ENCODE measurements around the gene MTCL1. TPM values are rescaled to one million over a fixed set of nuclear protein-coding genes. Genes with fewer than 3 reads are reported as not detected.

MTCL1 gene
- total and polyA plus RNA-seq, 2 of the 8 experiments (the other 6 are each of a cell fraction or from before 2014, with no cell fraction given), result 16.6 to 60.8 TPM

- 91% methylated on average over 15 of the region's 15 CpGs; no CpG with 5 or more reads in 1 of the 2 experiments for WGBS, 2 experiments (ENCODE audit: extremely low coverage in 1 of 2, insufficient coverage in 1 of 2, insufficient read length in 1 of 2, insufficient replicate concordance in 2 of 2, low coverage in 1 of 2, low lambda C conversion rate in 2 of 2, missing lambda C conversion rate in 1 of 2)
- no peak overlapping the region for H3K56ac ChIP-seq (replicated peaks; ENCODE audit: insufficient read length, low read depth, low read length)
- H3K27ac ChIP-seq (ENCODE audit: low read depth, low read length), result no peak overlapping the region
- no peak overlapping the region for H2AFZ ChIP-seq (ENCODE audit: low read length)
- H2AK5ac ChIP-seq (ENCODE audit: low read depth, low read length), result no peak overlapping the region
- H2BK15ac ChIP-seq (ENCODE audit: low read length), result no peak overlapping the region
- H3K79me2 ChIP-seq (ENCODE audit: control insufficient read depth in 1 of 2, insufficient read depth in 2 of 2, low read length in 2 of 2), result peaks cover 0 to 6% of the 10 kb centered on the region in 2 experiments; a peak in 2 of 4 replicates
- H4K20me1 ChIP-seq (replicated peaks in 1 of 2; ENCODE audit: control insufficient read depth in 1 of 2, insufficient read depth in 2 of 2, low read length in 2 of 2), result peaks cover 0 to 10% of the 10 kb centered on the region in 2 experiments
- H3K4ac ChIP-seq (replicated peaks; ENCODE audit: insufficient read length, low read depth, low read length), result no peak overlapping the region
- no peaks in the 10 kb centered on the region for H3K9me3 ChIP-seq (ENCODE audit: insufficient read depth in 2 of 2, low read depth in 1 of 2, low read length in 1 of 2)
- no peak overlapping the region for H3K23ac ChIP-seq (ENCODE audit: insufficient read length)
- no peak overlapping the region for H3K9ac ChIP-seq (replicated peaks in 1 of 4; ENCODE audit: extremely low read depth in 1 of 4, low read depth in 3 of 4, low read length in 3 of 4)
- H4K91ac ChIP-seq (replicated peaks; ENCODE audit: insufficient read length, low read length), result no peak overlapping the region
- no peak for DNase-seq (ENCODE audit: low read depth in 1 of 2, low spot score in 2 of 2)
- no peak overlapping the region for H2BK5ac ChIP-seq (ENCODE audit: low read depth, low read length)
- TF ChIP-seq CHD2 (IDR thresholded peaks at IDR 0.05; ENCODE audit: low read length), result no peak
- no peak for TF ChIP-seq MAFK (IDR thresholded peaks at IDR 0.05; ENCODE audit: low read depth, low read length)
- TF ChIP-seq GABPA (IDR thresholded peaks at IDR 0.05; ENCODE audit: borderline replicate concordance, insufficient read depth, low read length), result no peak
- TF ChIP-seq BRCA1 (IDR thresholded peaks at IDR 0.05; ENCODE audit: low read depth, low read length), result no peak
- no peak for TF ChIP-seq SIRT6 (IDR thresholded peaks at IDR 0.05; ENCODE audit: low read length)
- TF ChIP-seq CREB1 (IDR thresholded peaks at IDR 0.05), result no peak
- no peak overlapping the region for H4K8ac ChIP-seq (ENCODE audit: extremely low read depth, insufficient read depth, low read length)
- H3K27me3 ChIP-seq (replicated peaks in 1 of 4; ENCODE audit: control insufficient read depth in 3 of 4, extremely low read depth in 1 of 4, insufficient read depth in 3 of 4, low read length in 3 of 4), result no peaks in the 10 kb centered on the region
- 0 out of 2 replicates have a peak, but pooled peaks cover 2% of the 10 kb centered on the region for H3K23me2 ChIP-seq (ENCODE audit: low read depth, low read length)
- H3K36me3 ChIP-seq (ENCODE audit: control insufficient read depth in 2 of 4, insufficient read depth in 4 of 4, low read length in 3 of 4), result peaks cover 0 to 10% (median 4%) of the 10 kb centered on the region in 4 experiments; a peak in 2 of 8 replicates
- no peak overlapping the region for H2BK12ac ChIP-seq (ENCODE audit: low read depth, low read length)
- no peak overlapping the region for H2BK120ac ChIP-seq (replicated peaks; ENCODE audit: low read depth, low read length)
- H3K4me1 ChIP-seq (replicated peaks in 1 of 4; ENCODE audit: control insufficient read depth in 3 of 4, insufficient read depth in 4 of 4, low read length in 3 of 4), result no peaks in the 10 kb centered on the region; a peak in 1 of 7 replicates
- no peak overlapping the region for H3K18ac ChIP-seq (ENCODE audit: extremely low read depth, low read length)
- FAIRE-seq, result no peak
- H2BK20ac ChIP-seq (ENCODE audit: low read length), result no peak overlapping the region
- ChIA-PET POLR2A (ENCODE audit: partially characterized antibody) (interaction anchor here (0.8 kb wide), 1 partner anchor 10 kb away, joined by 3 read pairs; no protein-coding TSS in a partner anchor), CTCF (ENCODE audit: partially characterized antibody) (interaction anchor here (1.2 kb wide), 1 partner anchor 28 kb away, joined by 3 read pairs; no protein-coding TSS in a partner anchor)
- no peak overlapping the region for H3K4me3 ChIP-seq (ENCODE audit: extremely low read depth in 1 of 4, insufficient read depth in 2 of 4, low read depth in 3 of 4, low read length in 4 of 4)
- no peak overlapping the region for H3K14ac ChIP-seq (ENCODE audit: insufficient read length)
- H3K79me1 ChIP-seq (ENCODE audit: low read depth, low read length), result peaks cover 2% of the 10 kb centered on the region; the same call in 1 of the 2 replicates
- no peak overlapping the region for H4K5ac ChIP-seq (ENCODE audit: insufficient read length, low read depth, low read length)
- no peak overlapping the region for H3K4me2 ChIP-seq (ENCODE audit: insufficient read depth in 1 of 2, low read depth in 2 of 2, low read length in 2 of 2)
Measured at GRCh38 chr18:8745355-8746014, 40.1 kb downstream of the MTCL1 start.
